HepG2 (cell line): ENCODE data around the gene METTL23. TPM values are rescaled to one million over a fixed set of nuclear protein-coding genes. Genes with fewer than 3 reads are reported as not detected.

ENCODE experiments used
- ASH2L ChIP-seq: fragments of 300-600, 200-600 bp; sonication (generic); IDR thresholded peaks from 2 replicates; pipeline ENCODE4 v1.7.0; 2017; ENCODE audit warnings: low read depth, mild to moderate bottlenecking, moderate library complexity, mixed read lengths, low read length; ENCODE audit not compliant: insufficient read length
- ATM ChIP-seq: fragments of 450-650 bp; IDR thresholded peaks from 2 replicates; pipeline ENCODE4 v1.7.1; 2017; ENCODE audit warnings: mild to moderate bottlenecking, borderline replicate concordance
- DR1 ChIP-seq: sonication (generic); formaldehyde crosslinking; IDR thresholded peaks from 2 replicates; pipeline ENCODE4 v1.8.0; 2021; ENCODE audit warnings: mild to moderate bottlenecking, missing genetic modification reagents, inconsistent platforms
- ELF3 ChIP-seq: IDR thresholded peaks from 2 replicates; pipeline ENCODE4 v1.6.1; 2016; ENCODE audit warnings: missing genetic modification reagents, missing compliant biosample characterization
- EP300 ChIP-seq, 3 experiments: sonication (generic) in 1 of 3; formaldehyde crosslinking in 1 of 3; IDR thresholded peaks; 2 replicates each; pipeline versions ENCODE4 v1.5.1 to v1.6.1; 2011 to 2020; ENCODE audit warnings: low read depth in 2 of 3, low read length in 2 of 3, borderline replicate concordance in 1 of 3, improper control_type of control experiment in 1 of 3, mild to moderate bottlenecking in 1 of 3, missing genetic modification reagents in 1 of 3, moderate library complexity in 1 of 3
- GPN1 ChIP-seq: sonication (generic); formaldehyde crosslinking; IDR thresholded peaks from 2 replicates; pipeline ENCODE4 v1.5.1; 2020; ENCODE audit warnings: missing genetic modification reagents, borderline replicate concordance
- HBP1 ChIP-seq: IDR thresholded peaks from 2 replicates; pipeline ENCODE4 v1.6.1; 2016; ENCODE audit warnings: low read depth, control low read depth
- JARID2 ChIP-seq: sonication (generic); formaldehyde crosslinking; IDR thresholded peaks from 2 replicates; pipeline ENCODE4 v1.8.1; 2023; ENCODE audit warnings: missing genetic modification reagents, inconsistent platforms; ENCODE audit not compliant: insufficient replicate concordance
- LCORL ChIP-seq, 2 experiments: fragments of 450-650 bp in 1 of 2; sonication (generic) in 1 of 2; formaldehyde crosslinking in 1 of 2; IDR thresholded peaks; 2 replicates each; pipeline versions ENCODE4 v1.5.0 to v1.6.1; 2017 to 2020; ENCODE audit warnings: antibody characterized with exemption in 1 of 2, missing genetic modification reagents in 1 of 2
- NFRKB ChIP-seq: fragments of 450-650 bp; IDR thresholded peaks from 2 replicates; pipeline ENCODE4 v1.6.1; 2017
- TBP ChIP-seq: sonication (generic); formaldehyde crosslinking; IDR thresholded peaks from 2 replicates; pipeline ENCODE4 v1.5.0; 2020; ENCODE audit warnings: missing genetic modification reagents
- ZHX2 ChIP-seq, 2 experiments: sonication (generic) in 1 of 2; formaldehyde crosslinking in 1 of 2; IDR thresholded peaks; 2 replicates each; pipeline versions ENCODE4 v1.6.1 to v1.9.0; 2014 to 2022; ENCODE audit warnings: antibody characterized with exemption in 1 of 2, borderline replicate concordance in 1 of 2, inconsistent platforms in 1 of 2, low read depth in 1 of 2, missing genetic modification reagents in 1 of 2
- ZNF17 ChIP-seq: sonication (generic); formaldehyde crosslinking; IDR thresholded peaks from 2 replicates; pipeline ENCODE4 v1.5.0; 2020; ENCODE audit warnings: mild to moderate bottlenecking, missing genetic modification reagents
- ZNF275 ChIP-seq: sonication (generic); formaldehyde crosslinking; IDR thresholded peaks from 2 replicates; pipeline ENCODE4 v1.8.0; 2022; ENCODE audit warnings: missing genetic modification reagents, mild to moderate bottlenecking, inconsistent platforms, borderline replicate concordance
- ZNF496 ChIP-seq: sonication (generic); formaldehyde crosslinking; IDR thresholded peaks from 2 replicates; pipeline ENCODE4 v1.8.1; 2023; ENCODE audit warnings: mild to moderate bottlenecking, moderate library complexity, missing genetic modification reagents; ENCODE audit not compliant: insufficient replicate concordance
- ZNF572 ChIP-seq: sonication (generic); formaldehyde crosslinking; IDR thresholded peaks from 2 replicates; pipeline ENCODE4 v1.5.1; 2020; ENCODE audit warnings: mild to moderate bottlenecking, missing genetic modification reagents
- ZNF747 ChIP-seq: sonication (generic); formaldehyde crosslinking; IDR thresholded peaks from 2 replicates; pipeline ENCODE4 v1.8.1; 2023; ENCODE audit warnings: missing genetic modification reagents, mild to moderate bottlenecking, borderline replicate concordance
- polyA plus RNA-seq, 8 experiments: library from polyadenylated mRNA; depleted of rRNA in 3 of 8; stranded (reverse) in 7 of 8; unstranded in 1 of 8; fragments of >200 nt; fragmentation: Illumina TruSeq in 4 of 8; extraction: Trizol in 4 of 8; gene quantifications; 2 replicates each; pipeline versions ENCODE4 v1.2.1 to v1.2.3, GENCODE V29; 2011 to 2016; ENCODE audit warnings: low read depth in 4 of 8, missing spikeins in 1 of 8, mixed read lengths in 1 of 8; ENCODE audit not compliant: insufficient read depth in 1 of 8
- total RNA-seq, 5 experiments: library from RNA; depleted of rRNA; stranded (reverse); fragments of >200 nt; fragmentation: Illumina TruSeq; extraction: Trizol; gene quantifications; 2 replicates each; pipeline ENCODE4 v1.2.3, GENCODE V29; 2016; ENCODE audit warnings: low read depth in 1 of 5
- TF ChIP-seq, protein P1 (sequence below): sonication (generic); formaldehyde crosslinking; IDR thresholded peaks from 2 replicates; pipeline ENCODE4 v1.5.1; 2020; ENCODE audit warnings: mild to moderate bottlenecking, missing genetic modification reagents, borderline replicate concordance

METTL23 gene
- total and polyA plus RNA-seq, 2 of the 13 experiments (the other 11 are each of a cell fraction or from before 2014, with no cell fraction given) = 39.9 to 104 TPM

- no peak for TF ChIP-seq EP300 (IDR thresholded peaks at IDR 0.05; ENCODE audit: low read depth in 2 of 2, low read length in 2 of 2)
- TF ChIP-seq EP300 (CRISPR knock-in tag; IDR thresholded peaks at IDR 0.05; ENCODE audit: borderline replicate concordance) = no peak
- TF ChIP-seq ZNF275 (CRISPR knock-in tag) = peak; percentile 51; the same call in 1 of the 2 replicates
- TF ChIP-seq ZHX2 (IDR thresholded peaks at IDR 0.05; ENCODE audit: low read depth) = peak; percentile 76; the same call in 1 of the 2 replicates
- TF ChIP-seq ZHX2 (CRISPR knock-in tag; IDR thresholded peaks at IDR 0.05; ENCODE audit: borderline replicate concordance) = no peak
- no peak for TF ChIP-seq LCORL (IDR thresholded peaks at IDR 0.05)
- peak; percentile 67; the same call in 1 of the 2 replicates for TF ChIP-seq LCORL (CRISPR knock-in tag; IDR thresholded peaks at IDR 0.05)
- no peak for TF ChIP-seq GPN1 (CRISPR knock-in tag)
- TF ChIP-seq ZNF17 (CRISPR knock-in tag) = no peak
- TF ChIP-seq ELF3 (CRISPR knock-in tag) = no peak
- no peak for TF ChIP-seq ZNF496 (CRISPR knock-in tag)
- 0 out of 2 replicates have a peak, but pooled peaks have one; percentile 18 for TF ChIP-seq ZNF572
- no peak for TF ChIP-seq ZNF747
- TF ChIP-seq JARID2 (CRISPR knock-in tag) = no peak
- peak; percentile 14 for TF ChIP-seq ASH2L
- no peak for TF ChIP-seq HBP1 (CRISPR knock-in tag)
- TF ChIP-seq DR1 = no peak
- TF ChIP-seq, protein P1, sequence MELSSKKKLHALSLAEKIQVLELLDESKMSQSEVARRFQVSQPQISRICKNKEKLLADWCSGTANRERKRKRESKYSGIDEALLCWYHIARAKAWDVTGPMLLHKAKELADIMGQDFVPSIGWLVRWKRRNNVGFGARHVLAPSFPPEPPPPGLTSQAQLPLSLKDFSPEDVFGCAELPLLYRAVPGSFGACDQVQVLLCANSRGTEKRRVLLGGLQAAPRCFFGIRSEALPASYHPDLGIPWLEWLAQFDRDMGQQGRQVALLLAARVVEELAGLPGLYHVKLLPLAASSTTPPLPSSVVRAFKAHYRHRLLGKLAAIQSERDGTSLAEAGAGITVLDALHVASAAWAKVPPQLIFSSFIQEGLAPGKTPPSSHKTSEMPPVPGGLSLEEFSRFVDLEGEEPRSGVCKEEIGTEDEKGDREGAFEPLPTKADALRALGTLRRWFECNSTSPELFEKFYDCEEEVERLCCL (CRISPR knock-in tag) = 0 out of 2 replicates have a peak, but pooled peaks have one; percentile 21
- TF ChIP-seq ATM = no peak
- no peak for TF ChIP-seq NFRKB
- no peak for TF ChIP-seq TBP (CRISPR knock-in tag)
Observed at GRCh38 chr17:76725580-76726230, 934 bp upstream of the METTL23 start (continued).
